ENCODE measurements around the gene KIAA1217.

KIAA1217 gene

DNA sequence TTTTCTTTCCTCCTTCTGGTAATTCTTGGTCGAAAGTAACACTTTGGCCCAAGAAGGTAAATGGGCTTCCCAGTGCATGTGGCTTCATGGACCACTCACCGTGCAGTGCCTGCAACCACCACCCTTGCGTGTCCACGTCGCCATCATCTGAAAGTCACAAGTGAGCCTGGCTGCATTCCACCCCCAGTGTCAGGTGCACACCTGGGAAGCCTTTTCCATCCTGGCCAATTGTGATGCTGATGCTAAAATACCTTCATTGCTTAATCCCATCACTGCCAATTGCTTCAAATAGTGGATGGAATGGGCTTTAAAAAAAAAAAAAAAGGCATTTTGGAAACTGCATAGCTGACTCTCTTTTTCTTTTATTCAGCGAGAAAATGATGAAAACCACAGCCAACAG is 285.8 kb downstream of the KIAA1217 start:
- DNase-seq (ENCODE audit: low read depth in 1 of 2, low spot score in 1 of 2): no peak

DNA sequence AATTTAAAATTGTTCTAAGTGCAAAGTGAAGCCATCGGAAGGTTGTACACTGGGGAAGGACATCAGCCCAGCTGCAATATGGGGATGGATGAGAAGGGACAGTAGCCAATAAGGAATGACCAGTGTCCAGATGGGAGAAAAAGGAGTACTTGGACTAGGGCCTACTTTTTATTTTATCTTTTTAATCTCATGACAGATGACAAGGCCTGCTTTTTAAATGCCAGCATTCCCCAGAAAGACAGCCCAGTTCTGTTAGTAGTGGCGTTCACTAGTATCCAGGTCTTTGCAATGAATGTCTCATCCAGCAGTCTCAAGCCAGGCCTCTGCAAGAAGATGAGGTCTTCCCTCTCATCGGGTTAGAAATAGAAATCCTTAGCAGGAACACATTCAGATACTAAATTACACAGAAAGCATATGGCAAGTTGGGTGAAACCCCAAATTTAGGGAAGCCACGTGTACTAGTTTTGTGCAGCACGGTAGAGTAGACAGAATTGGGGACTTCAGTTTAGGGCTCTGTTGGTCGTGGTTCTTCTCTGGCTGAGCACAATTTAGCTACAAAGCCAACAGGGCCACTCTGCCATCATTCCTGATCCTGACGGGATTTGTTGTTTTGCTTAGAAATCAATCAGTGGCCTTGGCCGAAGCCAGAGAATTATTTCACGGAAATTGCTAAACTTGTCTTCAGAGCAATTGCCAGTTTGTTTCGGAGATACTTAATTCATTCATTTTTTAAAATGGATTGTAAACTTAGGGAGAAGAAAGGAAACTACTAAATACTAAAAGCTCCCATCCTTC is 286.9 kb downstream of the KIAA1217 start:
- DNase-seq (ENCODE audit: low read depth in 1 of 2, low spot score in 1 of 2): no peak

DNA sequence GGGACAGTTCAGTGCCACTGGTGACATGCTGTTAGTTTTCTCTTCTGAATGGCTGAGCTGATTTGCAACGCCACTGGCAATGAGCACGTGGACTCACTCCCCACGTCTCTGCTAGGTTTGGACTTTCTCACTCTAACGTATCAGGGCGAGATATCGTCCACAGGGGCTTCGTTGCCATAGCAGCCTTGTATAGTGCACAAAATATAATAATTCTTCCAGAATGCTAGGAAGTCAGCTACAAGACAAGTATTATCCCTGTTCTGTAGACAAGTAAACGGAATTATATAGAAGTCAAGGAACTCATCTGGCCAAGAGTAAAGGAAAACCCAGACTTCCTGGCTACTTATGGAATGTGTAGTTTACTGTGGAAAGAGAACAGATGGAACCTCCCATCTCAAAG is 288.0 kb downstream of the KIAA1217 start:
- no peak for DNase-seq (ENCODE audit: low read depth in 1 of 2, low spot score in 1 of 2)

DNA sequence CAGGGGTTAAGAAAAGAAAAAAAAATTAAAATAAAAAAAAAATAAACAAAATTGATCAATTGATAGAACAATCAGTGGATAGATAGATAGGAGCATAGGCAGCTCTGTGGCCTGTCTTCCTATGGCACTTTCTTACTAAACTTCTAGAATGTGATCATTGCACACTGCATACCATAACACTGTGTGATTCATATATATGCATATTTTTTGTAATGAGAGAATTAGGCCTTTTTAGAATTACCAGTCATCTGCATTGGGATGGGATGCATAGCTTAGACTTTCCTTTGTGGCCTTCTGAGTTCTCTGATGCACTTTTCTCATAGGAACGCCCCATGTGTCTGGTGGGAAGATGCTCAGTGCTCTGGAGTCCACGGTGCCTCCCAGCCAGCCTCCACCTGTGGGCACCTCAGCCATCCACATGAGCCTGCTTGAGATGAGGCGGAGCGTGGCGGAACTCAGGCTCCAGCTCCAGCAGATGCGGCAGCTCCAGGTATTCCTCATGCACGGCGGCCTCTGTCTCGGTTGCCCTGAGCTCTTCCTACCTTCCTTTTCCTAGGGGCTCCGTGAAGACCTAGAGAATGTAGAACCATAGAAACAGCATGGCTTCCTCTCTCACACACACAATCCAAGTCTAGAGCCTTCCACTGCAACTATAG is 292.2 kb downstream of the KIAA1217 start:
- no peak for DNase-seq (ENCODE audit: low read depth in 1 of 2, low spot score in 1 of 2)

DNA sequence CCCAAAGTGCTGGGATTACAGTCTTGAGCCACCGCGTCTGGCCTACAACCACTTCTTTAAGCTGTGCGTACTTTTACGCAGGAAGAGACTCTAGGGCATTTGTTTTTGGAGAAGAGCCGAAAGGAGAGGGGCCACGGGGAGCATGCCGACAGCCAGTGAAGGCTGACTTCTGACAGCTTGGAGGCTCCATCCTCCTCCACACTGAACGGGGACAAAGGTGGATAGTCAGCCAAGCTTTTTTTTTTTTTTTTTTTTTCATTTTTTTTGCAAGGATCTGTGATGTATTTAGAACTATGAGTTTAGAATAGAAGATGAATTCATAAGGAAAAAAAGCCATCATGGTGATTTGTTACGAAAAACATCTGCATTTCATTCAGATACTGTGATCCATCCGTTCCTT is 293.1 kb downstream of the KIAA1217 start:
- no peak for DNase-seq (ENCODE audit: low read depth in 1 of 2, low spot score in 1 of 2)

DNA sequence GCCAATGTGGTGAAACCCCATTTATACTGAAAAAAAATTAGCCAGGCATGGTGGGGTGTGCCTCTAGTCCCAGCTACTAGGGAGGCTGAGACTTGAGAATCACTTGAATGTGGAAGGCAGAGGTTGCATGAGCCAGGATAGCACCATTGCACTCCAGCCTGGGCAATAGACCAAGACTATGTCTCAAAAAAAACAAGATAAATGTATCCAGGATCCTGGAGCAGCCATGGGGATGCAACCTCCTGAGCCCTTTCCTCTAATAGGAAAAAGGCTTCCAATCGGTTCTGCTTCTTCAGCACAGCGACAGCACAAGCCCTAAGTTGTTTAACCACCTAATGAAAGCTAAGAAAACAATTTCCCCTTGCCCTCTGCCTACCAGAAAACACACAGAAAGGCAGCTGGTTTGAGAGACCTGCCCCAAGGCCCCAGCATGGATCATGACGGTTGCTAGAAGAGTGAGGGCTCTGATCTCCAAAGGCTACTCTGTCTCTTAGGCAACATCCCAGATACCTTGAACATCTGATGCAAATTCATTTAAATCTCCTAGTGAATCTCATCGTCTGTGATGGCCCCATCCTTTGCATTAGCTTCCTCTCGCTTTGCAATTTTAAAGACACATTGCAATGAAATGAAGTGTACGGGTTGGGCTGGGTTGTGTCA is 294.0 kb downstream of the KIAA1217 start:
- no peak for DNase-seq (ENCODE audit: low read depth in 1 of 2, low spot score in 1 of 2)

DNA sequence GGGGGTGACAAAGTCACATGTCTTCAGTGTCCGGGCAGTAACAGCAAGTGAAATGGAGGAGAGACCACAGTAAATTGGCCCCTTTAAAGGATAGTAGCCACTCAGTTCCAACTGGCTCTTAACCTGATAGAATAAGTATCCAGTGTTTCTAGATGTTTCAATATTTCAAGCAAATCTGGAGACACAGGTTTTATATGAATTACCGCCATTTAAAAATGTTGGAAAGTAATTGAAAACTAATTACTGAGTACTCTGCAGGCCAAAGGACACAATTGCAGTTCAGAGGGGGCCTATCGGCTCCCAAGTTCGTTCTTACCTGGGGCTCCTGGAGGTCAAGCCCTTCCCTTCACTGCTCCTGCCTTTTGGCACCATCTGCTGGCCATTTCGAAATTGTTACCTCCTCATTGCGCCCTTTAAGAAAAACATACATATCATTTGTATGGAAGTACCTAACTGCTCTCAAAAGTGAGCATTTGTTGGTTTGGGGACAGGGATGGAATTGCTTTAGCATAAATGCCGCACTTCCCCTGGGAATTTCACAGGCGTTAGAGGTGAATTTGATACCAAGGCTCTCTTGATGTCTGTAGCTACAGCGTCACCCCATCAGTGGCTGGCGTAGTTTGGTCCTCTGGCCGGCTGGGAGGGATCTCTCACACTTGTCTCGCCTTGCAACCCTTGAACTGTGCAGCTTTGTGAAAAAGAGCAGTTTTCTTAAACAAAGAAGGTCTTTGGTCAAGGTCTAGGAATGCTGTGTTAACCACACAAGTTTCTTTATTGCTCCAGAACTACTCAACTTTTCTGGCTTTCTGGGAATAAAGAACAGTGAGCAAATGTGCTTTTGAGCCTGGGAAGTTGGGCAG is 294.8 kb downstream of the KIAA1217 start:
- no peak for DNase-seq (ENCODE audit: low read depth in 1 of 2, low spot score in 1 of 2)

DNA sequence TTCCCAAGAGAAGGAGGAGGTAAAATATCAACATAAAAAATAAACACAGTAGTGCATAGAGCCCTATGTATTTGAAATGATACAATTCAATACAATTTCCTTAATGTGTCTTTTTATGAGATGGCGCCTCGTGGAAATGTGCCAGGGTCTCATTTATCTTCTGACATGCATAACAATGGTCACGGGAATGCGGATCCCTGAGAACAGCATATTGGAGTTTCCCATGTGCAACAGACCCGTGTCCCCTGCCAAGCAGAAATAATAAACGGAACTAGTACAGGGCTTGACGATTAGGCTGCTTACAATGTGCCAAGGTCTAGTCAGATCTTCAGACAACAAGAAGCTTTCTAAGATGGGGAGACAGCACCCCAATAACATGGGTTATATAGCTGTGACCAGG is 296.8 kb downstream of the KIAA1217 start:
- no peak for DNase-seq (ENCODE audit: low read depth in 1 of 2, low spot score in 1 of 2)

DNA sequence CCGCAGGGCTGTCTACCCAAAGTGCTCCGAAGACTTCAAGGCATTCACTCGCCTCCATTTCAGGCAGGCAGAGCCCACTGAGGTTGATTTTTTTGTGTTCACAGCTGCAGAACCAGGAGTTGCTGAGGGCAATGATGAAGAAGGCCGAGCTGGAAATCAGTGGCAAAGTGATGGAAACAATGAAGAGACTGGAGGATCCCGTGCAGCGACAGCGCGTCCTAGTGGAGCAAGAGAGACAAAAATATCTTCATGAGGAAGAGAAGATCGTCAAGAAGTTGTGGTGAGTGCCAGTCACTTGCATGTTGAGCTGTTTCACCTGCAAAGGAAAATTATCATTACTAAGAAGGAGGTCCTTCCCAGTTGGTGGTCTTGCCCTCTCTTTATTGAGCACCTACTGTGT is 304.2 kb downstream of the KIAA1217 start:
- DNase-seq (ENCODE audit: low read depth in 1 of 2, low spot score in 1 of 2): no peak

DNA sequence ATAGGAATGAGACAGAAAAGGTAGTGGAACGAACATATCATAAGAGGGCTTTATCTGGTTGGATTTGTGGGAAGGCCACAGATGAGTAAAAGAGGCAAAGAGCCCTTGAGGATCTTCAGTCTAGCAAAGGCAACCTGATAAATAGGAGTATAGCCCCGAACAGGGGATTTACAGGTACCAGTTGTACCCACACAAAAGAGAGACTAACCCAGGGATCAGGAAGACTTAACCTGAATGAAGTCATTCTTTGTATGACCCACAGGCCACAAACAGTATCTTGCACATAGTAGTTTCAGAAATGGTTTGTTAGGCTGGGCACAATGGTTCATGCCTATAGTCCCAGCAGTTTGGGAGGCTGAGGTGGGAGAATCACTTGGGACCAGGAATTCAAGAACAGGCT is 306.5 kb downstream of the KIAA1217 start:
- DNase-seq (ENCODE audit: low read depth in 1 of 2, low spot score in 1 of 2): no peak

DNA sequence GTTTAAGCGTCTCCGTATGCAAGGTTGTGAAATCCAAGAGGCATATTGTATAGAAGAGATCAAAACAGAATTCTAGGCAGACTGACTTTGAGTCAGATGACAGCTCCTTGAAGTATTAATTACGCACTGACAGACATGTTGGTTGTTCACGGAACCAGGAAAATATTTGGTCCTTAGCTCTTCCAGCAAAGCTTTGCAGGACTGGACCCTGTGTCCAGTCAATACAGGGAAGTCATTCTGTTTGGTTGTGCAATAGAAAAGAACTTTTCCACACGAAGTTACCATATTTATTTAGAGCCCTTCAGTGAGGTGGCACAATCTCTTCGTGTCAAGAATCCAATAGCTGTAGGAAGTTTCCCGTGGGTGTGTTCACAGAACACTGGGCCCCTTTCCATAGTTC is 309.5 kb downstream of the KIAA1217 start:
- no peak for DNase-seq (ENCODE audit: low read depth in 1 of 2, low spot score in 1 of 2)

DNA sequence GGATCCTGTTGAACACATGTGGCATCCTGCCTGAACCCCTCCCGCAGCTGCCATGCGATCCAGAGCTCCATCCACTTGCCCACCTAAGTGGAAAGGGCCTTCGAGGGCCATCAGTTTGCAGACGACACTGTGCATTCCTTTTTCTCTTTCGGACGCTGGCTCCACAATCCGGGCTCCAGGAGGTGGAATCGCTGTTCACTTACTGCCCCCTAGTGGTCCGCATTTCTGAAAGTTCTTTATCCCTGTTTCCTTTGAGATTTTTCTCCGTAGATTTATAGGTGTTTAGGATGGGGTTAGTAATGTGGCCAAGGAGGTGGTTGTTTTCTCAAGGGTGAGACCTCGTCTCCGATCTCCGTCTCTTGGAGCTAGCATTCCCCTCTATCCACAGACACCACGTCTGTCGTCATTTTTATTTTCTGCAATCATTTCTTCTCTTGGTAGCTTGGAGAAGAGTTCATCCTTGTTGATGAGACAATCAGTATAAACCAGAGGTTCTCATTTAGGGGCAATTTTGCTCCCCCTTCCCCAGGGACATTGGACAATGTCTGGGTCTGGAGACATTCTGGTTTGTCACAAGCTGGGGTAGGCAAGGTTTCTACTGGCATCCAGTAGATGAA is 310.2 kb downstream of the KIAA1217 start:
- no peak for DNase-seq (ENCODE audit: low read depth in 1 of 2, low spot score in 1 of 2)

DNA sequence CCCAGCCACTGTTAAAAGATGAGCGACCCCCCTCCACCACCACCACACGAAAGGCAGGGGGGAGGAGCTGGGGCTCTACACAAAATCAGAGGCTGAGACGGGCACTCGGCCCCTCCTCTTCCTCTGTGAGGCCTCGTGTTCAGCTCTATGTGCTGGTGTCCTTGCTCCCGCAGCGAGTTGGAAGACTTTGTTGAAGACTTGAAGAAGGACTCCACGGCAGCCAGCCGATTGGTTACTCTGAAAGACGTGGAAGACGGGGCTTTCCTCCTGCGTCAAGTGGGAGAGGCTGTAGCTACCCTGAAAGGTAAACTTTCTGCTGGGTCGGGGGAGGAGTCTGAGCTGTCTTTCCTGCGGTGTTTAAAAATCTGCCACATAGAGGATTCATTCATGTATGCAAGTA is 311.0 kb downstream of the KIAA1217 start:
- DNase-seq (ENCODE audit: low read depth in 1 of 2, low spot score in 1 of 2): no peak

DNA sequence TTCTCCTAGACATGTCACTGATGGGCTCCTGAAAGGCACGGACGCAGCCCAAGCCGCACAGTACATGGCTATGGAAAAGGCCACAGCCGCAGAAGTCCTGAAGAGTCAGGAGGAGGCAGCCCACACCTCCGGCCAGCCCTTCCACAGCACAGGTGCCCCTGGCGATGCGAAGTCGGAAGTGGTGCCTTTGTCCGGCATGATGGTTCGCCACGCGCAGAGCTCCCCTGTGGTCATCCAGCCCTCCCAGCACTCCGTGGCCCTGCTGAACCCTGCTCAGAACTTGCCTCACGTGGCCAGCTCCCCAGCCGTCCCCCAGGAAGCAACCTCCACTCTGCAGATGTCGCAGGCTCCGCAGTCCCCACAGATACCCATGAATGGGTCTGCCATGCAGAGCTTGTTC is 315.4 kb downstream of the KIAA1217 start:
- DNase-seq (ENCODE audit: low read depth in 1 of 2, low spot score in 1 of 2): no peak

DNA sequence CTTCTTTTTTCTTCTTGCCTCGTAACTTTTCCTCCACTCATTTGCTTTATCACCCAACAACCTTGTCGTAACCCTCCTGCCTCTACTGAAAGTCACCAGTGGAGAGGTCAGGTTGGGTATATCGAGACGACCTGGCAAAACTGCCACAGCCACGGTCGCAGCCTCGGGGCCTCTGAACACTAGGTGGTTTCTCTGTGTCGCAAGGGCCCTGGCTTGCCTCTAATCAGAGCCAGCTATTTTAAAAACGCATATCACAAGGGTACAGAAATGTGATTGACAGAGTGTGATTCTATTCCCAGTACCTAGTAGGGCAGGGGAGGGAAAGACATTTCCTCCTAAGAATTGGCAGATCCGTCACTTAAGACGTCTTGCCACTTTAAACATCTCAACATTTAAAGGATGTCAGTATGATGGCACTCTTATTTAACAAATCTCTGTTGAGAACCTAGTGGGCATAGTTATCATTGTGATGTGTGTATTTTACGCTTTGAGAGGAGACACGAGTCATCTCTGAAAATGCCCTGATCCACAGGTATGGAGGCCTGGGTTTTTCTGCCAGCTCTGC is 317.2 kb downstream of the KIAA1217 start:
- no peak for DNase-seq (ENCODE audit: low read depth in 1 of 2, low spot score in 1 of 2)

DNA sequence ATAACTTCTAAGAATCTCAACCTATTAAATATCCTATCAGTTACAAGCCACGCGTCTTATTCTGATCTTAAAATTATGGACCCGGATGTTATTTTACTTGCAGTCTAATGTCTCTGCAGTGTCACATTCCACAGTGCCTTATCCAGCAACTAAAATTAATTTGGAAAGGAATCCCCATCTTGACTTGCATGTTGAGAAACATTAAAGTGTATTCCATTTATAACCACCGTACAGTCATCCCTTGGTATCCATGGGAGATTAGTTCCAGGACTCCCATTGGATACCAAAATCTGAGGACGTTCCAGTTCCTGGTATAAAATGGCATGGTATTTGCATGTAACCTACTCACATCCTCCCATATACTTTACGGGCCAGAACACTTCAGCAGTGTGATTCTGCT is 320.0 kb downstream of the KIAA1217 start:
- DNase-seq (ENCODE audit: low read depth in 1 of 2, low spot score in 1 of 2): no peak

DNA sequence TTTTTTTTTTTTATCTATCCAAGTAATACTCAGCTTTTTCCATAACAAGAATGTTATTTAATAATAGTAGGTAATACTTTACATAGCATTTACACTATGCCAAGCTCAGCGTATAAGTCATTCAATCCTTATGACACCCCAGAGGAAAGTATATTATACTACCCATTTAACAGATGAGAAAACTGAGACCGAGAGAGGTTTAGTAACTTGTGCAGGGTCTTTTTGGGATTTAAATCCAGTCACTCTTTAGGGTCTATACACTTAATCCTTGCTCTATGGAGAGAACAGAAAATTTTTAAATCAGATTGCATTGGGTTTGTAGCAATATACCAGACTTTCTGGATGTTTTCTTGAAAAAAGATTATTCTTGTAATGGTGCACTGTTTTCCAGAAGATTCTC is 322.5 kb downstream of the KIAA1217 start:
- no peak for DNase-seq (ENCODE audit: low read depth in 1 of 2, low spot score in 1 of 2)

DNA sequence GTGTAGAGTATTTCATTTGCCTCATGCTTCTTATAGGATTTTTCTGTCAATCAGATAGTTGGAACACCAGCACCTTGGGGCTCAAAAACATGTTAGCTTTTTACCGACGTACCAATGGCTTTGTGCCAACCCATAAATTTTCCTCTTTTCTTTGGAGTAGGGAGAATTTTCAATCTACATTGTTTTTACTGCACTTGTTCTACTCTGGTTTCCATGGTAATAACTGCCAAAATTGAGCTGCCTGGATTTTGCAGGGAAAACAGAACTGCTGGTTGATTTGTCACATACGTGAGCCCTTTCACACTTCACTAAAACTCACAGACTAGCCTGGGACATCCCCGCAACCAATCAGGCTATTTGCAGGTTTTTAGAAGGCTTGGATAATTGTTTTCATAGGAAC is 325.0 kb downstream of the KIAA1217 start:
- no peak for DNase-seq (ENCODE audit: low read depth in 1 of 2, low spot score in 1 of 2)

DNA sequence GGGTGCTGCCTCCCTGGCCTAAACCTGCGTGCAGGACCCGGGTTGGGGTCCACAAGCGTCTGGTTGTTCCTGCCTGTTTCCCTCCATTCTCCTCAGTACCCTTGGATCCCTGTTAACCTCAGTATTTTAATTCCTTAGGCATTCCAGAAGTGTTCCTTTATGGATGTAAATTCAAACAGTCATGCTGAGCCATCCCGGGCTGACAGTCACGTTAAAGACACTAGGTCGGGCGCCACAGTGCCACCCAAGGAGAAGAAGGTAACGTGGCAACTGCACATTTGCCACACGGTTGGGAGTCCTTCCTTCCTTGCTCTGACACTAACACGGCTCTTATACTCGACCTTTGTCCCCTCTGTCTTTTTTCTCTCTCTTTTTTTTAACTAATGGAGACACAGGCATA is 327.7 kb downstream of the KIAA1217 start:
- DNase-seq (ENCODE audit: low read depth in 1 of 2, low spot score in 1 of 2): no peak

DNA sequence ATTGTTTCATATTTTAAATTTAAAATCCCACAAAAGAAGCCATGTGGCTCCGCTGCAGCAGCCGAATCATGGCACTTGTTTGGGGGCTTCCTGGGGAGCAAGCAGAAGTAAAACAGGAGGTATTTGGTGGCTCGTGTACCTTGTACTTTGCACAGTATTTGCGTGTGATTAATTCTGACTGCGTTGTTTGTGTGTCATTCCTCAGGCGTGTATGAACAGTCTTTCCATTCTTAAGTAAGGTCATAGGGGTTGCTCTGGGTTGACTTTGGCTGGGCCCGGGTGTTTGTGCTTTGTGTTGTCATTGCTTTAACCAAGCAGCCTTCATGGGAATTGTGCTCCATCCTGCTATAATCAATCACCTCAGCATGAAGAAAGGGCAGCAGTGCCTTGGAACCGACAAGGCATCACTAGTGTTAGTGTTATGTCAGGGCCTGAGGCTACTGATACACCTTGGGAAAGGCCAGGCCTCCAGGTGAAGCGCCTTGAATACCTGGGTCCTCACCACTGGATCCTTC is 332.4 kb downstream of the KIAA1217 start:
- DNase-seq (ENCODE audit: low read depth in 1 of 2, low spot score in 1 of 2): no peak
